ENCODE measurements around the gene MMAB.
"Not testable (repeated sequence)": the region's sequence is repeated elsewhere in the genome, so short reads cannot be mapped to it uniquely, and the experiment has no call there.

MMAB gene

DNA sequence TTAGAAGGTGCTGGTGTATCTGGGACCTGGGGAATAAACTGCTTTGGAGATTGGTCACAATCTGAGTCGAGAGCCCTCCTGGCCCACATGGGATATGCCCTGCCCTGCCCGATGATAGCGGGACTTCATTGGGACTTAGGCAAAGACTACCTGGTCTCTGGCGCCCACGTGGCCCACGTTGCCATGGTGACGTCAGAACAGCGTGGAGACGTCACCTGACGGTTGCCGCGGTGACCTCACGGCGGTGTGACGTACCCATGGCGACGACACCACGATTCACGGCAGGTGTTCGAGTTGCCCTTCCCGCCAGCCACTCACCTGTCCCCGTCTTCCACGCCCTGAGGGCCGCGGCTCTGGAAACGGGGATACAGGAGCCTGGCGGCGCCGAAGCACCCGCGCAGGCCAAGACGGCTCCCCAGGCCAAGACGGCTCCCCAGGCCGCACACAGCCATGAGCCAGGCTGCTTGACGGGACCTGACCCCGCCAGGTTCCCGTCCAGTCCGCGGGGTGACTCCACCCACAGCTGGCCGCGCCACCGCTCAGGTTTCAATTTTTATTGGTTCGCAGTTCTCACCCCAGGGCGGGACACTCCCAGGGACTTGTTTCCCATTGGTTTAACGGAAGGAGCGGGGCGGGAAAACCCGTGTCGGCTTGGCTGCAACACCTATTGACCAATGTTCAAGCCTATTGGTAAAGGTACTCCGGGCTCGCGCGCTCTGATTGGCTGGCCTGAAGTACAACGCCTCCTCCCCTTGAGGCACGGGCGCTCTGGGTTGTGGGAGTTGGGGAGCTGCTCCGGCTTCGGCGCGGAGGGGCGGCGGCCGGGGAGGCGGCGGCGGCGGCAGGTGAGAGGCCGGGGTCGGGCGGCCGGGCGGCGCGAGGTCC lies at the start of gene MMAB, which contains the start of gene MVK:
Gene MMAB (minus strand): TSS at position 476 of the 885 bp plus-strand sequence. CDS start 24 bp downstream, at position 452.
Gene MVK (plus strand): TSS at position 766 of the 885 bp plus-strand sequence. CDS start 1,029 bp downstream, outside the sequence.
- DNase-seq: peak; percentile 96

DNA sequence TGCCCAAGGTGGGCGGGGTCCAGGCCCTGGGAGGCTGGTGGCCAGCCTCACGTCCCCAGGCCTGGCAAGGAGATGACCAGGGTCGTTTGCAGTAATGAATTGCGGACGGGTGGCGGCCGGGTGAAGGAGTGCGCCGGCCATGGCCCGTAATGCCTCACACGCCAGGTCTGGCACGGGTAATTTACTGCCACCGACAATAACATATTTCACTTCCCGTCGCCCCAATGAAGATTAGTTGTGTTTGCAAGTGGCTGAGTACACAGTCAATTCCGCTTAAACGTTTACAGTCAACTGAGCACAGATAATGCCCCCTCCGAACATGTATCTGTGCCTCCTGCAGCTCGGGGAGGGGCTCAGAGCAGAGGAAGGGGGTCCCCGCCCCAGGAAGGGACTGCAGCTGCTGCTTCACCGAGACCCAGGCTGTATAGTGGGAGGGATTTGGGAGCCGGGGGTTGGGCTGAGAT lies 48.6 kb upstream of the MMAB start:
- no peak for DNase-seq

DNA sequence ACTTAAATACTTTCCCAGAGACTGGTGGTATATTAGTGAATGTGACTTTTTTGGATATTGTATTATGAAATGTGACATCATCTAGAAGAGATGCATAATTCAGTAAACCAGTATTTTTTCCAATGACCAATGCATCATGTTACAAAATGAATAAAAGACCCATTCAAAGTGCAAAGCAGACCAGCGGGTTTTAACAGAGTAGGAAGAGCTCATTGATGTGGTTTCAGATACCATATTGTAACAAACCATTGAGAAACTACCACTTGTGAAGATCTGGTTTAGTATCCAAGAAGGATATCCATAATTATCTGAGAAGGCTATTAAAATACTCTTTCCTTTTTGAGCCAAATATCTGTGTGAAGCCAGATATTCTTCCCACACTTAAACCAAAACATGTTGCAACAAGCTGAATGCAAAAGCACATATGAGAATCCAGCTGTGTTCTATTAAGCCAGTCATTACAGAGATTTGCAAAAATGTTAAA lies 47.9 kb upstream of the MMAB start:
- no peak for DNase-seq

- DNase-seq: no peak
These were observed 45.8 kb upstream of the MMAB start for GRCh38 chr12:109619002-109619604.

- DNase-seq: no peak
These were observed 44.8 kb upstream of the MMAB start for GRCh38 chr12:109618082-109618481.

DNA sequence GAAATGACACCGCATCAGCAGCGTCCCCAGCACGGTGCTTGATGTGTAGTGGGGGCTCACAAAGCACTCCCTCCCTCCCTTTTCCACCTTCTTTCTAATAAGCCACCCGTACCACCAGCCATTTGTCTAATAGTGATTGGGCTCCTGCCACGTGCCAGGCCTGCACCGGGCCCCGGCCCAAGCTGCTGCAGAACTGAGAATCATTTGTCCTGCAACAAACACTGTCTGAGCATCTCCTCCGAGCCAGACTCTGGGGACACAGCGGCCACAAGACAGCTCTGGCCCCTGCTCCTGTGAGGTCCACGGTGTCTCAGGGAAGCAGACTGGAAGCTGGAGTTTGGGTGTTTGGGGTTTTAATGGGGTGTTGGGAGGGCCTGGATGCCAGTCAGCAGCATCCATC lies 44.2 kb upstream of the MMAB start:
- DNase-seq: no peak

GRCh38 chr12:109615556-109616229 lies 42.4 kb upstream of the MMAB start:
- DNase-seq: no peak

DNA sequence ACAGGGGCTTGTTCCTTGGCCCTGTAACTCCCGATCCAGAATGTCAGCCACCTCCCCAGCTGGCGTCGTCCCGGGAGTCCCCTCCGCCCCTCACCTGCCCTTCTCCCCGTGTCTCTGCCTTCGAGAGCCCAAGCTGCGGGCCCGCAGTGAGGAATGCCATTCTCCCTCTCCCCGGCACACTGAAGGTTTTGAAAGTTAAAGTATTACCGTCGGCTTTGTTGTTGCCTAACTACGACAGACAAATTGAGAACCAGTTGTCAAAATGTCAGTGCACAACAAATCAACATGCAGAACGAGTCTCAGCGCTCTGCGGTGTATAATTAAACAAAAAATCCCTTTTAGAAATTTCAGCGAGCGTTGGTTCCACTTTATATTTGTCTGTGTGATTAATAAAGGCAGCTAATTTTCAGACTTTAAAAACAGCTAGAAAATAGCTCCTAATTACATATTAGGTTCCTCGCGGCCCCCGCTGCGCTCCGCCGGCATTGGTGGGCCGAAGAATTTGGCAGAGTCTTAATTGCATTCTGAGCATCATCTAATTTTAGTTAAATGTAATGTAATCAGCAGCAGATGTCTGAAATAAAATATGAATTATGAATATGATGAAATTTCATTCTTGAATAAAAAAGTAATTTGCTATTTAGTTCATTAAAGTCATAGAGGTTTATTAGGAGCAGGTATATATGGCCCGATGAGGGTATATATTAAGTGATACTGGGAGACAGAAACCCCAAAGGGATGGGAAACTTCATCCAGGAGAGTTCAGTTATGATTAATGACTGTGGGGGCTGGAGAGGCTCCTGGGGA lies 40.5 kb upstream of the MMAB start:
- no peak for DNase-seq

DNA sequence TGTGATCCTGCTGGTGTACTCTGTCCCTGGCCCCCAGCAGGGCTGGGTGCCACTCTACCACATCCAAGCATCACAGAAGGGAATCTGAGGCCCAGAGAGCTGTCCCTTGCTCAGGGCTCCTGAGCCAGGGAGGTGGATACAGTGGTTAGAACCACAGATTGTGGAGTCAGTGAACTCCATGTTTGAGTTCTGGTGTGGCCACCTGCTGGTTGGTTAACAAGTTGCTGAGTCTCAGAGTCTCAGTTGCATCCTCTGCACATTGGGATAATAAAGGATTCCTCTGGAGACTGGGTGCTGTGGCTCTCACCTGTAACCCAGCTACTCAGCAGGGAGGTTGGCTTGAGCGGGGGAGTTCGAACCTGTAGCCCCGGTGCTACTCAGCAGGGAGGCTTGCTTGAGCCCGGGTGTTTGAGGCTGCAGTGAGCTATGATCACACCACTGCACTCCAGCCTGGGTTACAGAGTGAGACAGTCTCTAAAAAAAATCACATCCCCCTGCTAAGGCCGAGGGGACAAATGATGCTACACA lies 39.7 kb upstream of the MMAB start:
- no peak for DNase-seq

GRCh38 chr12:109612003-109612402 lies 38.7 kb upstream of the MMAB start:
- DNase-seq: no peak

- DNase-seq: no peak
These were observed 37.9 kb upstream of the MMAB start for GRCh38 chr12:109611223-109611622.

- DNase-seq: no peak
These were observed 37.2 kb upstream of the MMAB start for GRCh38 chr12:109610523-109610922.

GRCh38 chr12:109609342-109609741 lies 36.0 kb upstream of the MMAB start:
- DNase-seq: peak; percentile 54

DNA sequence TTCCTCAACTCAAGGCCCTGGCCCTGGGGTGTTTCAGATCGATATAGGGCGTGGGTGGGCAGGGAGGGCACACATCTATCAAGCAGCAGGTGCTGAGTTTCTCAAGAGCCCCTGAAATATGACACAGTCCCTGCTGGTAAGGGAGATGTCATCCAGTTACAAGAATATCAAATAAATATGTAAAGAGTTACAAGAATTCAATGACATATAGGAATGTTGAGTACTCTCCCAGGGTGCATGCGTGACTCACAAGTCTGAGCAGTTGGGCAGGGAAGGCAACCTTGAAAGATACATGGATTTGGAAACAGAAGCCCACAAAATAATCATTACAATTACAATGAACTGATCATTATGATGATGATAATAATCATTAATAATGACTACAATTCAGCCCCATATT lies 35.5 kb upstream of the MMAB start:
- DNase-seq: no peak

- no peak for DNase-seq
These were observed 35.0 kb upstream of the MMAB start for GRCh38 chr12:109608270-109608669.

DNA sequence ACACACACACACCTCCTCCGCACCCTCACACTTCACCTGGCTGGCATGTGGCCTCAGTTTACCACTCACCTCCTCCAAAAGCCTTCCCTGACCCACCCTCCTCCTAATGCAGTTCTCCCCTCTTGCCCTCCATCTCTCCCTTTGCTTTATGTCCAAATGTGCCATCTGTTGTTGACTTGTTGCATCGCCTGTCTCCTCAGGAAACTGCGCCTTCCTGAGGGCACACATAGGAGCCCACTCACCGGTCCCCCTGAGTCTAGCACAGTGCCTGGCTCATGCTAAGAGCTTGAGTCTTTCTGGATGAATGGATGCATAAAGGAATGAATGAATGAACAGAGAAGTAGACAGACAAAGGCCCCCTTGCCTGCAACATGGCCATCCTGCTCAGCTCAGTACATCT lies 34.3 kb upstream of the MMAB start:
- DNase-seq: no peak

DNA sequence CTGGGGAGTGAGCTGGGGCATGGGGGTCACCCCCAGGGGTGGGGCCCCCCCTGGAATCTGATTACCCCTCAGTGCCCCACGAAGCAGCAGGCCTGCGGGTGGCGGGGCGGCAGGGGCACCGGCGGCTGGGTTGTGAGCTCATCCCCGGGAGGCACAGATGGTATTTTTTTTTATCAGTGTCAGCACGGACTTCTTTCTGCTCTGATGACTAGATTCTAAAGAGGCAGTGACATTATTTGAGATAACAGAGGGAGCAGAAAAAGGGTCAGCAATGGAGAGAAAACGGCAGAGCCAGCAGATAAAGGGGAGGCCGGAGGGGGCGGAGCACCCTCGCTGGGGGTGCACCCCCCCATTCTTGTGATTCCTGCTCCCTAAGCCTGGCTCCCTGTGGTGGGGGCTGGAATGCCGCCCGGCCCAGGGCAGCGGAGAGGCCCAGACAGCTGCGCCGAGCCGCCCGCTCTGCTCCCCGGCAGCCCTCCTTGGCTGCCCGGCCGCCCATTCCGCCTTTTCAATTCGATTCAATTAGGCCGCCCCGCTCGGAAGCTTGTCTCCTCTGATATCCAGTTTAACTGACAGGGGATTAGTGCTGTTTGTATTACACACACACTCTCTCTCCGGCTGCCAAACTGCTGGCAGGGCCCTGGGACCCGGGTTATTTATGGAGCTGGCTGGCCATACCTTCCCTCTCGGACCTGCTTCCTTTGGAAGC lies 33.2 kb upstream of the MMAB start:
- no peak for DNase-seq

- DNase-seq: no peak
These were observed 32.4 kb upstream of the MMAB start for GRCh38 chr12:109605599-109606228.

- DNase-seq: no peak
These were observed 31.7 kb upstream of the MMAB start for GRCh38 chr12:109605016-109605415.

- no peak for DNase-seq
These were observed 30.9 kb upstream of the MMAB start for GRCh38 chr12:109604132-109604585.

DNA sequence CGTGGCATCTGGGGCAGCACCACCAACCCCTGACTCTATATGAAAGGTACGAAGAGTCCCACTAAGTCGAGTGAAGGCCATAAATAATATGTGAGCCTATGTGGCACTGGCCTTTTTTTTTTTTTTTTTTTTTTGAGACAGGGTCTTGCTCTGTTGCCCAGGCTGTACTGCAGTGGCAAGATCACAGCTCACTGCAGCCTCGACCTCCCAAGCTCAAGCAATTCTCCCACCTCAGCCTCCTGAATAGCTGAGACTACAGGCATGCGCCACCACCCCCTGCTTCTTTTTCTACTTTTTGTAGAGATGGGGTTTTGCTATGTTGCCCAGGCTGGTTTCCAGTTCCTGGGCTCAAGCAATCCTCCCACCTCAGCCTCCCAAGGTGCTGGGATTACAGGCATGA lies 28.8 kb upstream of the MMAB start:
- DNase-seq: not testable (repeated sequence)
